ENCODE results near the gene ARL4D.

DNA sequence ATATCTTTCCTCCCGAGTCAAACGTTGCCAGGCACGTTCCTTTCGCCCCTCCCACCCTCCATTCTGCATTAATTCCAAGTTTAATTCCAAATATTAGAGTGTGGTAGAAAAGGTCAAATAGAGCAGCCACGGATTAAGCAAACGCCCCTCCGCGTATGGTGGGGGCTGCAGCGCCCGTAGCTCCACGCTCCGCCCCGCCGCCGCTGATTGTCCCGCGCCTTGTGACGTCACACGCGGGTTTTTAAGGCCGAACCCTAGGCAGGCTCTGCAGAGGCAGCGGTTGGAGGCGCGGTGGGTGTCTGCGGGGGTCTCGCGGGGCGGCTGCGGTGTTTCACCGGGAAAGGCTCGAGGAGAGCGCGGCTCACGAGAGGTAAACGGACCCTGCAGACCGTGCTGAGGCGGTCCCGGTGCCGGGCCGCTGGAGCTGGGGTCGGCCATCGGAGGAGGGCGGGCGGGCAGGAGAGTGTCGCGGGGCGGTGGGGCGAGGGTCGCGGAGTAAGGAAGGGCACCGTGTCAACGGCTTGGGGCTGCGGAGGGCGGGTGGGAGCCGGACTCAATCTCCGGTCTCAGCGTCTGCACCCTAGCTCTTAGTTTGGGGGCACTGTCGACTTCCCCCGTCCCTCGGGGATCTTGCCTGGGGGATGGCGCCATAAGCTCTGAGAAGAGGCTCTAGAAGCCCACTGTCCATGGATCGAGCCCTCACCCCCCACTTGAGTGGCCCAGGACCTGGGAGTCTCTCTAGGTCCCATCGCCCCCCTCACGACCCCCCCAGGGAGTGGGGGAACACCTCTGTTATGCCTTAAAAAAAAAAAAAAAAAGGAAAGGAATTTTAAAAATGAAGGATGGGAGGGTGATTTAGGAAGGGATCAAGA is at the start of gene ARL4D:
- TF ChIP-seq, protein P1, sequence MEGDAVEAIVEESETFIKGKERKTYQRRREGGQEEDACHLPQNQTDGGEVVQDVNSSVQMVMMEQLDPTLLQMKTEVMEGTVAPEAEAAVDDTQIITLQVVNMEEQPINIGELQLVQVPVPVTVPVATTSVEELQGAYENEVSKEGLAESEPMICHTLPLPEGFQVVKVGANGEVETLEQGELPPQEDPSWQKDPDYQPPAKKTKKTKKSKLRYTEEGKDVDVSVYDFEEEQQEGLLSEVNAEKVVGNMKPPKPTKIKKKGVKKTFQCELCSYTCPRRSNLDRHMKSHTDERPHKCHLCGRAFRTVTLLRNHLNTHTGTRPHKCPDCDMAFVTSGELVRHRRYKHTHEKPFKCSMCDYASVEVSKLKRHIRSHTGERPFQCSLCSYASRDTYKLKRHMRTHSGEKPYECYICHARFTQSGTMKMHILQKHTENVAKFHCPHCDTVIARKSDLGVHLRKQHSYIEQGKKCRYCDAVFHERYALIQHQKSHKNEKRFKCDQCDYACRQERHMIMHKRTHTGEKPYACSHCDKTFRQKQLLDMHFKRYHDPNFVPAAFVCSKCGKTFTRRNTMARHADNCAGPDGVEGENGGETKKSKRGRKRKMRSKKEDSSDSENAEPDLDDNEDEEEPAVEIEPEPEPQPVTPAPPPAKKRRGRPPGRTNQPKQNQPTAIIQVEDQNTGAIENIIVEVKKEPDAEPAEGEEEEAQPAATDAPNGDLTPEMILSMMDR (IDR thresholded peaks at IDR 0.05), result peak in 1 of 3 experiments; percentile 16
- peak; percentile 91 to 93 for TF ChIP-seq POLR2A (IDR thresholded peaks at IDR 0.05)
